ENCODE data around the gene PDGFRB. TPM values are rescaled to one million over a fixed set of nuclear protein-coding genes. Genes with fewer than 3 reads are reported as not detected.

The PDGFRB gene
- total and polyA plus RNA-seq, 2 donors (not counting 1 experiment from before 2014, with no cell fraction given), result 231 to 347 TPM

DNA sequence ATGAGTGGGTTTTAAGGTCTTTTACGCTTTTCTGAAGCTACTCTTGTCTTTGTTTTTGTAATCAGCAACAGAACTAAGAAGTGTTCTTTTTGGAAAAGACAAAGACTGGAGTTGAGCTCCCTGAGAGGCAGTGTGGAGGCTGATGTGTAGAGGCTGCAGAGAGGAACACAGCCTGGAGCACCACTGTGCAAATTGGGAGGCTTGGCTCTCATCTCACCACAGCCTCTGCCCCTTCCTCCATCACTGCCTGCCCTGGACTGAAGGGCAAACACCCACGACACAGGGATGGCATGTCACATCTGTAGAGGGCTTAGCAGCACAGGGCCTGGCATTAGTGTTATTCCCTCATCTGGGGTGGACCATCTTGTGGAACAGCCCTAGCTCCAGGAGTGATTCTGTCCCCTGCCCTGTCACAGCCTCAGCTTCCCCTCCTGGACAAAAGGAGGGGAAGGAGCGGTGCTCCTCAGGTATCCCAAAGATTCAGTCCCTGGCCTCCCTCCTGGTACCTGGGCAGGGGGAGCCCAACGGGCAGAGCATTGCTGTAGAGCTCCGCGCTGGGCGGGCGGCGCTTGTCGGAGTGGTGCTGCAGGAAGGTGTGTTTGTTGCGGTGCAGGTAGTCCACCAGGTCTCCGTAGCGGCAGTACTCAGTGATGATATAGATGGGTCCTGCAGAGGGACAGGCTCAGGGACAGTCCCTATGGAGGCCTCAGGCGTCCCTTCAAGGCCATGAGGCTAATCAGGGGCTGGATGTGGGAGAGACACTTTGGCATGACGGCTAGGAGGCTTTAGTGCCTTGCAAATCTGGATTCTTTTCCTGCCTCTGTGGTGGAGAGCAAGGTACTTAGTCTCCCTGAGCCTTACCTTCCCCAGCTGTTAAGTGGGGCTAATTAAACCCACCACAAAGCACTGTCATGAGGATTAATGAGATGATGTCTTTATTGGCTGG is 32.8 kb downstream of the PDGFRB start:
- H3K27ac ChIP-seq (ENCODE audit: insufficient read depth, low read length), result no peak overlapping the region
- H3K4me2 ChIP-seq (ENCODE audit: extremely low read depth, insufficient read depth, low read length), result no peak overlapping the region
- no peaks in the 10 kb centered on the region for H4K20me1 ChIP-seq (ENCODE audit: control insufficient read depth, extremely low read depth, insufficient read depth, low read length)
- H3K9ac ChIP-seq (ENCODE audit: insufficient read depth, low read length), result no peak overlapping the region
- DNase-seq (ENCODE audit: low read depth in 2 of 2), result no peak
- H3K36me3 ChIP-seq (ENCODE audit: control insufficient read depth, insufficient read depth, low read length), result peaks cover 60% of the 10 kb centered on the region
- no peaks in the 10 kb centered on the region for H3K27me3 ChIP-seq (ENCODE audit: control insufficient read depth, insufficient read depth, low read length)
- no peaks in the 10 kb centered on the region for H3K79me2 ChIP-seq (ENCODE audit: control insufficient read depth, insufficient read depth, low read length)
- no peak overlapping the region for H2AFZ ChIP-seq (ENCODE audit: low read length)
- H3K4me3 ChIP-seq (replicated peaks in 1 of 4; ENCODE audit: control extremely low read depth in 1 of 4, insufficient read depth in 1 of 4, low read depth in 3 of 4, low read length in 4 of 4), result no peak overlapping the region
- peaks cover 2% of the 10 kb centered on the region for H3K4me1 ChIP-seq (ENCODE audit: control insufficient read depth, extremely low read depth, insufficient read depth, low read length)
- H3K9me3 ChIP-seq (ENCODE audit: control insufficient read depth, insufficient read depth, low read depth, low read length), result no peaks in the 10 kb centered on the region
- TF ChIP-seq EZH2 (IDR thresholded peaks at IDR 0.05; ENCODE audit: low read length, missing control alignments) (no peak), CTCF (conservative IDR thresholded peaks at IDR 0.05 in 1 of 2, IDR thresholded peaks at IDR 0.05 in 1 of 2; ENCODE audit: low read depth in 1 of 2, low read length in 2 of 2) (no peak)

GRCh38 chr5:150122158-150122510 is 33.5 kb downstream of the PDGFRB start:
- Histone ChIP-seq H4K20me1 (ENCODE audit: control insufficient read depth, extremely low read depth, insufficient read depth, low read length) (no peaks in the 10 kb centered on the region), H3K36me3 (ENCODE audit: control insufficient read depth, insufficient read depth, low read length) (peaks cover 61% of the 10 kb centered on the region)
- no peak for DNase-seq (ENCODE audit: low read depth in 2 of 2)

More at GRCh38 chr5:150122158-150122510, 33.5 kb downstream of the PDGFRB start:
- H3K9me3 ChIP-seq (ENCODE audit: control insufficient read depth, insufficient read depth, low read depth, low read length), result no peaks in the 10 kb centered on the region
- H3K27ac ChIP-seq (ENCODE audit: insufficient read depth, low read length), result no peak overlapping the region
- no peaks in the 10 kb centered on the region for H3K79me2 ChIP-seq (ENCODE audit: control insufficient read depth, insufficient read depth, low read length)
- peaks cover 5% of the 10 kb centered on the region for H3K4me1 ChIP-seq (ENCODE audit: control insufficient read depth, extremely low read depth, insufficient read depth, low read length)
- H3K27me3 ChIP-seq (ENCODE audit: control insufficient read depth, insufficient read depth, low read length), result no peaks in the 10 kb centered on the region
- no peak overlapping the region for H3K9ac ChIP-seq (ENCODE audit: insufficient read depth, low read length)
- H2AFZ ChIP-seq (ENCODE audit: low read length), result no peak overlapping the region
- no peak overlapping the region for H3K4me3 ChIP-seq (replicated peaks in 1 of 4; ENCODE audit: control extremely low read depth in 1 of 4, insufficient read depth in 1 of 4, low read depth in 3 of 4, low read length in 4 of 4)
- no peak overlapping the region for H3K4me2 ChIP-seq (ENCODE audit: extremely low read depth, insufficient read depth, low read length)
- TF ChIP-seq CTCF (conservative IDR thresholded peaks at IDR 0.05 in 1 of 2, IDR thresholded peaks at IDR 0.05 in 1 of 2; ENCODE audit: low read depth in 1 of 2, low read length in 2 of 2) (peak in 1 of 2 donors; percentile 31), EZH2 (IDR thresholded peaks at IDR 0.05; ENCODE audit: low read length, missing control alignments) (no peak)

Data from fibroblast of lung (primary cell).